GM21786 (cell line): ENCODE results near the gene DSP.

Source experiments
- ATAC-seq: cut with Tn5 transposase; IDR thresholded peaks from one replicate; pipeline ENCODE4 v1.9.1; 2021; ENCODE audit not compliant: unreplicated experiment

Gene DSP, protein sequence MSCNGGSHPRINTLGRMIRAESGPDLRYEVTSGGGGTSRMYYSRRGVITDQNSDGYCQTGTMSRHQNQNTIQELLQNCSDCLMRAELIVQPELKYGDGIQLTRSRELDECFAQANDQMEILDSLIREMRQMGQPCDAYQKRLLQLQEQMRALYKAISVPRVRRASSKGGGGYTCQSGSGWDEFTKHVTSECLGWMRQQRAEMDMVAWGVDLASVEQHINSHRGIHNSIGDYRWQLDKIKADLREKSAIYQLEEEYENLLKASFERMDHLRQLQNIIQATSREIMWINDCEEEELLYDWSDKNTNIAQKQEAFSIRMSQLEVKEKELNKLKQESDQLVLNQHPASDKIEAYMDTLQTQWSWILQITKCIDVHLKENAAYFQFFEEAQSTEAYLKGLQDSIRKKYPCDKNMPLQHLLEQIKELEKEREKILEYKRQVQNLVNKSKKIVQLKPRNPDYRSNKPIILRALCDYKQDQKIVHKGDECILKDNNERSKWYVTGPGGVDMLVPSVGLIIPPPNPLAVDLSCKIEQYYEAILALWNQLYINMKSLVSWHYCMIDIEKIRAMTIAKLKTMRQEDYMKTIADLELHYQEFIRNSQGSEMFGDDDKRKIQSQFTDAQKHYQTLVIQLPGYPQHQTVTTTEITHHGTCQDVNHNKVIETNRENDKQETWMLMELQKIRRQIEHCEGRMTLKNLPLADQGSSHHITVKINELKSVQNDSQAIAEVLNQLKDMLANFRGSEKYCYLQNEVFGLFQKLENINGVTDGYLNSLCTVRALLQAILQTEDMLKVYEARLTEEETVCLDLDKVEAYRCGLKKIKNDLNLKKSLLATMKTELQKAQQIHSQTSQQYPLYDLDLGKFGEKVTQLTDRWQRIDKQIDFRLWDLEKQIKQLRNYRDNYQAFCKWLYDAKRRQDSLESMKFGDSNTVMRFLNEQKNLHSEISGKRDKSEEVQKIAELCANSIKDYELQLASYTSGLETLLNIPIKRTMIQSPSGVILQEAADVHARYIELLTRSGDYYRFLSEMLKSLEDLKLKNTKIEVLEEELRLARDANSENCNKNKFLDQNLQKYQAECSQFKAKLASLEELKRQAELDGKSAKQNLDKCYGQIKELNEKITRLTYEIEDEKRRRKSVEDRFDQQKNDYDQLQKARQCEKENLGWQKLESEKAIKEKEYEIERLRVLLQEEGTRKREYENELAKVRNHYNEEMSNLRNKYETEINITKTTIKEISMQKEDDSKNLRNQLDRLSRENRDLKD (N-terminal part only)

DNA sequence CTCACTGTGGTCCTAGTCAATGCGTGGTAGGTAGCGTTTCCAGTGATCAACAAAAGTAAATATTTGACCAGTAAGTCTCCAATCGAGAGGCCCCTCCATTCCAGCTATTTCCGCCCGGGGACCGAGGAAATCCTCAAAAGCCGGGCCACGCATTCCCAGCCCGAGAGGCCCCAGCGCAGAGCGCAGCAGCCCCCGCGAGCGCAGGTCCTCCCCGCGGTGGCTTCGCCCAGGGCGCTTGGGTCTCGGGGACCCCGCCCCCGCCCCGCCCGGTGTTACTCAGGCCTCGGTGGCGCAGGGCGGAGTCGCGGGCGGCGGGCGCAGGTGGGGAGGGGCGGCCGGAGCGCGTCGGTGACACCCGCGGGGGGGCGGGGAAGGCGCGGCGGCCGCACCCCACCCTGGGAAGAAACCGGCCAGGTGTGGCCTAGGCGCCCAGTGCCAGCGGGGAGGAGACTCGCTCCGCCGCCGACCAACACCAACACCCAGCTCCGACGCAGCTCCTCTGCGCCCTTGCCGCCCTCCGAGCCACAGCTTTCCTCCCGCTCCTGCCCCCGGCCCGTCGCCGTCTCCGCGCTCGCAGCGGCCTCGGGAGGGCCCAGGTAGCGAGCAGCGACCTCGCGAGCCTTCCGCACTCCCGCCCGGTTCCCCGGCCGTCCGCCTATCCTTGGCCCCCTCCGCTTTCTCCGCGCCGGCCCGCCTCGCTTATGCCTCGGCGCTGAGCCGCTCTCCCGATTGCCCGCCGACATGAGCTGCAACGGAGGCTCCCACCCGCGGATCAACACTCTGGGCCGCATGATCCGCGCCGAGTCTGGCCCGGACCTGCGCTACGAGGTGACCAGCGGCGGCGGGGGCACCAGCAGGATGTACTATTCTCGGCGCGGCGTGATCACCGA lies at the start of gene DSP:
TSS of gene DSP (plus strand) at position 497 of the 890 bp plus-strand sequence. CDS start at position 742, 245 bp downstream.
- no peak for ATAC-seq

DNA sequence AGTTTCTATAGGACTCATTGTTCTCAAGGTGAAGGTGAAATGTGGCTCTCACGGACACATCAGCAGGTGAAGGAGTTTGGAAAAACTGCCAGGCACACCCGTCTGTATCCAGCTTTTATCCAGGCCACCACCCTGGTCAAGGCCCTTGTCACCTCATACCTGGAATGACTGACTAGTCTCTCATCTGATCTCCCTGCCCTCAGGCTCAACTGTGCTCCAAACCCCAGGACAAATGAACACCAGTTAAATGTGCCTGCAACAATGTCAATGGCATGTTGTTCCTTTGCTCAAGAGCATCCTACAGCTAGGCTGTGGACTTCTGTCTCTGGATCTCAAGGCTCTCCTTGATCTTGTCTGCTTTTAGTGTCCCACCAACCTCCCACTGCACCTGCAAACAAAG lies 47.6 kb upstream of the DSP start:
- no peak for ATAC-seq

DNA sequence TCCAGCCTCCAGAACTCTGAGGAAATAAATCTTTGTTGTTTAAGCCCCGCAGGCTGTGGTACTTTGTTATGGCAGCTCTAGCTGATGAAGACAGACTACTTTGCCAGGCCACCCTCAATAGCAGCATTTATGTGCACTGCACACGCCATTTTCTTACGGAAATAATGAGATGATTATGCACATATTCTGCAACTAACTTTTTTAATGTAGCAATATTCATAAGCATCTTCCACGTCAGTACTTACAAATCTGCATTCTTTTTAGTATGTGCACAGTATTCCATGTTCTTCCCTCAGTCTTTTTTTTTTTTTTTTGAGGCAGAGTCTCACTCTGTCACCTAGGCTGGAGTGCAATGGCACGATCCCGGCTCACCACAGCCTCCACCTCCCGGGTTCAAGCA lies 46.8 kb upstream of the DSP start:
- no peak for ATAC-seq

DNA sequence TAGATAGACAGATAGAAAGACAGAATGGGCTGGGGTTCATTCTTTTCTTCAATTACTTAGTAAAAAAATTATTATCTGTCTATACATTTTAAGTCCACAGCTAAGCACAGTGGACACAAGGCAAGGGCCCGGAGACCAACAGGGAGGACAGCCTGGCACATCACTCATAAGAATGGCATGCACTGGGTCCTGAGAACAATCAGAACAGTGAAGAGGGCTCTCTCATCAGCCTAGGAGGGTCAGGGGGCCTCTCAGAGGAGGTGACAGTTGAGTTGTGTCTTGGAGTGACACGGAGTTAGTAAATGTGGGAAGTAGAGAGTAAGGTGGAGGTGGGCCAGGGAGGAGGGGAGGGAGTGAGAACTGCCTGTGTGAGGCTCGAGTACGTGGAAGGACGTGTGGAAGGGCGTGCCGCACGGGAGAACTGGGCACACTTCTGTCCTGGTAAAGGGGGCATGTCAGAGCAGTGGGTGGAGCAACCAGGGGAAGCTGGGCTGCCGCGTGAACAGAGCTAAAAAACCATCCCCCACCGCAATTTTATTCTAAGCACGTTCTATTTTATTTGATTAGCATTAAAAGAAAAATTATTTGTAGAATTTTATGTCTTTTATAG lies 45.1 kb upstream of the DSP start:
- ATAC-seq = no peak

DNA sequence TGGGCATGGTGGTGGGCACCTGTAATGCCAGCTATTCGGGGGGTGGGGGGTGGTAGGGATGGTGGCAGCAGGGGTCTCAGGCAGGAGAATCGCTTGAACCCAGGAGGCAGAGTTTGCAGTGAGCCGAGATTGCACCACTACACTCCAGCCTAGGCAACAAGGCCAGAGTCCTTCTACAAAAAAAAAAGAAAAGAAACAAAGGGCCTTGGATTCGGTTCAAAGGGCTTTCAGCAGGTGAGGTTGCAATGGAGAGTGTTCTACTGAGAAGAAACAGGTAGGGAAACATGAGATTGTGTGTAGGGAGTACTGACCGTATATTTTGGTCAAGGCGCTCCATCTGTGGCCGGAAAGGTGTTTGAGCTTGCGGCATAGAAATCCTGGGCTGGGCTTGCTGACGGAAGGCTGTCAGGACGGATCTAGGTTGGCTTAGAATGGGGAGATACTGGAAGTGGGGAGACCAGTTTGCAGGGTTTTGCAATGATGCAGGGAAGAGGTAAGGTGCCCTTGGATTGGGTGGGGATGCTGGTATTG lies 40.7 kb upstream of the DSP start:
- no peak for ATAC-seq

DNA sequence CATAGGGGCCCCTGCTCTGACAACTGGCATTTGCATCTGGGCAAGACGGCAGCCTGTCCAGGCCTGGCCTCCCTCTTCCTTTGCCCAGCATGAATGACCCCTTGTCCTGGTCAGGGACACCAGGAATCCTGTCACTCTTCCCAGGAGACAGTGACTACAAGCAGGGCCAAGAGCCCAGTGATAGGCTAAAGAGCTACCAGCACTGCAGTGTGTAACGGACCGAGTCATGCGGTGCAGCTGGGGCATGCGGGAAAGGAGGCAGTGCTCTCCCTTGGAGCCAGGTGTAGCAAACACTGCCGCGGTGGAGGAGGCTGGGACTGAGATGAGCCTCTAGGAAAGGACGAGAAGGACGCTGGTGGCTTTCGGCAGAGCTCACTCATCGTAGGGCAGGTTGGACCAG lies 38.7 kb upstream of the DSP start:
- no peak for ATAC-seq

DNA sequence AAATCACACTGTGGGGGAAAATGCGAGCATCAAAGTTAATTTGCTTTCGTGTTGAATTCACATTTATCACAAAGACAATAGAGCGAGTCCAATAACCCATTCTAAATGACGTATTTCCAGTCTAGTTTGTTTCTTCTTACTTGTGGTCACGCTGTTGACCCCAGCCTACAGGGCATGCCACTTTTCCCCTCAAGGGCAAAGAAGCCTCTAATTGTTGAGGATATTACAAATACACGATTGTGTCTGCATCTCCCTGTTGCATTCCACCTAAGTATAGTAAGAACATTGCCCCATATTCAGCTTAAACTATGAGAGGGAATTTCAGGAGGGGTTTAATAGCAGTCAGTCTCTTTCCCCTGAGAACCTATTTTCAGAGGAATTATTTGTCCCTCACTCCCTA lies 37.4 kb upstream of the DSP start:
- no peak for ATAC-seq

DNA sequence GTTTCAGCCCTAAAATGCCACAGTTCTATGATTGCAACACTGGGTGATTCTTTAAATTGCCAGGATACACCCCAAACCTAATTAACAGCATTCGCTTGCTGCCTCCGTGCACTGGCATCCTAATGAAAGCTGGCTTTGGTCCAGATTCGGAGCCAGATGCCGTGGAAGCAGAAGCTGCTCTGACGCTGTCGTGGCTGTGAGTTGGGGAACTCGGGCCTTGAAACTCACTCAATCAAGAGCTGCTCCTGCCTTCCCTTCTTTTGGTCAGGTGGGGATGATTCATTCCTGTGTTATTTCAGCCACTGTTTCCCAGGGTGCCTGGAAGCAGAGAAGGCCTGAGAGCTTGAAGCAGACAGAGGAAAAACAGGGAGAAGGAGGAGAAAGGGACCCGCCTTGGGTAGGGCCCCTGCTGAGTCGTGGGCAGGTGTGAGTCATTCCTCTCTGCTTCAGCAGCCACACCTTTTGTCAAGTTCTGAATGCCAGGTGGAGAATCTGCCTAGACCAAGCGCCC lies 36.2 kb upstream of the DSP start:
- no peak for ATAC-seq

DNA sequence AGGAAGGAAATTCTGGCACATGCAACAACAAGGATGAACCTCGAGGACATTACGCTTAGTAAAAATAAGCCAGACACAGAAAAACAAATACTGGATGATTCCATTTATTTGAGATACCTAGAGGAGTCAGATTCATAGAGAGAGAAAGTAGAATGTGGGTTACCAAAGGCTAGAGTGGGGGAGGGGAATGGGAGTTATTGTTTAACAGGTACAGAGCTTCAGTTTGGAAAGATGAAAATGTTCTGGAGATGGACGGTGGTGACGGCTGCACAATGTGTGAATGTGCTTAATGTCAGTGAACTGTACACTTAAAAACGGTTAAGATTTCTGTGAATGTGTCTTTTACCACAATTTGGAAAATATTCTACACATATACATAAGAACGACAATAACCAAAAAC lies 33.9 kb upstream of the DSP start:
- ATAC-seq = no peak

DNA sequence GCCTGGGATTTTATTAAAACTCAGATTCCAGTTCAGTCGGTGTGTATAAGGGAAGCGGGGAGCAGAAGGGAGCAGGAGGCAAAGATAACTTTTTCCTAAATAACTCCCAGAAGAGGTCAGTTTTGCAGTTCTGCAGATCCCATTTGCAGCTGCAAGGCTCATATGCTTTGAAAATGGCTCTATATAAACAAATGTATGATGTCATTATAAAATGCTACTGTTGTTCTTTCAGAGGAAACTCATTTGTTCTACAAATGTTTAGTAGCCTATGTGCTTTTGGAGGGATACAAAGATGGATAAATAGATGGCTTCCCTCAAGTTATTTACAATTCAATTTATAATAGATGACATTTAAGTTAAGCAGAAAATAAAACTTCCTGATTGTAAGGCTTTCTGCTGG lies 29.2 kb upstream of the DSP start:
- no peak for ATAC-seq

DNA sequence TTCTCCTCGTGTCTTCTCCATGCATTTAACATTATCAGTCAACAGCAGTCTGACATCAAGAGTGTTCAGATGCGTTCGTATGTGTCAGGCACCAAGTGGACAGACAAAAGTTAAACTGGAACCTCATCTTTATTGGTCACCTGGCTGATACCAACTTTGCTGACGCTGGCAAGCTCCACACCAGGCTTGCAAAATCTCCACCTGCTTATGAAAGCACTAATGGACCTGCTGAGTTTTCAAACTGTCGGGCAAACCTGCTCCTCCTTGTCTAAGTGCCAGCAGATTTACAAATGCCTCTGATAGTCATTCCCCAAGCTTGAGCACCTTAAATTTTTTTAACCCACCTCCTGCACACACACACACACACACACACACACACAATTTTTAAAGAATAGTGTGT lies 27.9 kb upstream of the DSP start:
- no peak for ATAC-seq

DNA sequence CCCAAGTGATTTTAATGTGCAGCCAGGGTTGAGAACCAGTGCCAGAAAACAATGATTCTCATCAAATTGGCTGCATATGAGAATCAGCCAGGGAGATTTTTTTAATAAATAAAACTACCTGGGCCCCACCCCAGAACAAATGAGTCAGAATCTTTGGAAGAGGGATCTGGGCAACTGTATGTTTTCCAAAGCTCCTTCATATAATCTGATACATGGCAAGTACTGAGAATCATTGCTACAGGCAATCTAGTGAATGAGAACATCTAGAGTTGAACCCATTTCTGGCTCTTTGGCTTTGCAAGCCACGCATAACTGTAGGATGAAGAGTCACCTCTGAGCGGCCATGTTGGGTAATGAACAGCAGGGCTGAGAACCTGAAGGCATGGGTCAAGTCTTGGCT lies 26.1 kb upstream of the DSP start:
- no peak for ATAC-seq

DNA sequence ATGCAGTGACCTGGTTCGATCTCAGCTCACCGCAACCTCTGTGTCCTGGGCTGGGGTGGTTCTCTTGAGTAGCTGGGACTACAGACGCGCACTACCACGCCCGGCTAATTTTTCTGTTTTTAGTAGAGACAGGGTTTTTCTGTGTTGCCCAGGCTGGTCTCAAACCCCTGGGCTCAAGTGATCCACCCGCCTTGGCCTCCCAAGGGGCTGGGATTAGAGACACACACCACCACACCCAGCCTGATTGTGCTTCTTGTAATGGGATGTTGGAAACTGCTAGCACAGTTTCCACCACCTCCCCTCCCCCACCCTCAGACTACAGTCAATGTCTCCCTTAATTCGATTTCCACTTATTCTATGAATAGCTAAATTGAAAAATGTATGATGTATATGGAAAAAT lies 22.6 kb upstream of the DSP start:
- ATAC-seq = no peak

DNA sequence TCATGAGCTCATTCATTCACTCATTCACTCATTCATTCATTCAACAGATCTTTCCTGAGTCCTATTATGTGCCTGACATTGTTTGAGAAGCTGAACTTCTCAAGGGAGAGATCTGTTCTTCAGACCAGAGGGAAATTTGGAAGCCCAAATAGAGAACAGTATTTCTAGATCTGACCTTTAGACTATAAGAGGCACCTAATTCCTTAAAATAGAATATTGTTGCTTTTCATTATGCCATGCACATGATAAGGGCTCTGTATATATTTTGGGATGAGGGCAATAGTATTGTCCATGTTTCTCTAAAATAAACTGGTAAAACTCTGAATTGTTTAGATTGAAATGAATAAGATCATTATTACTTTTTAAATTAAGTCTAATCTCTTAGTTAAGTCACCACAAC lies 18.6 kb upstream of the DSP start:
- ATAC-seq = no peak

DNA sequence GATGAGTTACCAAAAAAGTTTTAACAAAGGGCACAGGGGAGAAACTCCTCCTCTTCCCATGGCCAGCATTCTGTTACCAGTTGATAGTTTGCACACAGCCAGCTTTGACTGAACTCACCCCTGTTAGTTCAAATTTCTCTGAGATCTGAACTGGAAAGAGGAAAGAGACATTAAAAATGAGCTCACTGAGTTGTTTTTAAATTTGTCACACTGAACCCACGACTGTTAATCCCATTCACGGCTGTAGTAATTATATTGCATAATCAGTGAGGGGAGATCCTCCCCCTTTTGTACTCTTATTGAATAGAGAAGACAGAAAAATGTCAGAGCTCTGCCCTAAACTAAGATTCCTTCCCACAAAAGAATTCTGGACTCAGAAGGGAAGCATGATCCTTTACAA lies 17.5 kb upstream of the DSP start:
- ATAC-seq = no peak

DNA sequence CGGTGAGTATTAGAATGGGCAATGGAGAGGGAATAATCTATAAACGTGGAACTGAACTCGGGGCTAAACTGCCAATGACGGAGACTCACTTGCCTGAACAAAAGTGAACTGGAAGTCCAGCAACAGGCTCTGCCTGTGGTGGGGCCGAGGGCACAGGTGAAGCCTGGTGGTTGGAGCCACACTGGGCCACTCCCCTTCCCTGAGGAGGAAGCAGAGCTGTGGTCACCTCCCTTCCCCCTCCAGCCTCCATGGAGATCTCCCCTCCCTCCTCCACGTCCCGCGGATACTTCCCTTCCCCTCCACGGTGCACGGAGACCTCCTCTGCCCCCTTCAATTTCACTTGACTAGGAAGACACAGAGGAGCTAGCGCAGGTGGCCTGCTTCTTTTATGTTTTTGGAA lies 14.7 kb upstream of the DSP start:
- ATAC-seq = no peak

DNA sequence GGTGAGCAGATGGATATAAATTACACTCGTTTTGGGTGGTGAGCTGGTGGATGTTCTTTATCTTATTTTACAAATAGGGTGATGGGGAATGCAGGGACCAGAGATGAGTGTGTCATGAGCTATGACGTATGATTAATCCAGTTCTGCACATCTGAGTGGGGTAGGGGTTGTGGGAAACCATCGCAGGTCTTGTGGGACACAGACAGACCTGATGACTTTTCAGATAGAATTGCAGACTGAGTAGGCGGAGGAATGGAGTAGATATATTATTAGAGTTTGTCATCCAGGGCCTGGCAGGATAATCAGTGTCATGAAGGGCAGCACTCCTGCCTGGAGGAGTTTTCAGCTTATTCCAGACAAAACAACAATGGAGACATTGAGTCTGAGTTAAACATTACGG lies 12.9 kb upstream of the DSP start:
- ATAC-seq = no peak

DNA sequence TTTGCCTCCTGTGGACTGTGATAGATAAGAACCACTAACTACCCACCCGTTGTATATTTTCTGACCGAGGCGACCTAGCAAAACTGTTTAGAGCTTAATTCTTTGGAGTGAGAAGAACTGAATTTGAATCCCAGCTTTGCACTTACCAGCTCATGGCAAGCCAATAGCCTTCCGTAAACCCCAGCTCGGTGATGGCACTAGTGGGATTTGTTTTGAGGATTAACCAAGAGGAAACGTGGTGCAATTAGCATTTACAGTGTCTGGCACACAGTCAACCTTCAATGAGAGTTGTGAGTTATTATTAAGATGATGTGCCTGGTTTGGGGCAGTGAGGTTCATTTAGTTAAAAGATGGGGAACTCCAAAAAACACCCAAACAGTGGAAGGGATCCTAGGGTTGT lies 12.3 kb upstream of the DSP start:
- ATAC-seq = no peak

DNA sequence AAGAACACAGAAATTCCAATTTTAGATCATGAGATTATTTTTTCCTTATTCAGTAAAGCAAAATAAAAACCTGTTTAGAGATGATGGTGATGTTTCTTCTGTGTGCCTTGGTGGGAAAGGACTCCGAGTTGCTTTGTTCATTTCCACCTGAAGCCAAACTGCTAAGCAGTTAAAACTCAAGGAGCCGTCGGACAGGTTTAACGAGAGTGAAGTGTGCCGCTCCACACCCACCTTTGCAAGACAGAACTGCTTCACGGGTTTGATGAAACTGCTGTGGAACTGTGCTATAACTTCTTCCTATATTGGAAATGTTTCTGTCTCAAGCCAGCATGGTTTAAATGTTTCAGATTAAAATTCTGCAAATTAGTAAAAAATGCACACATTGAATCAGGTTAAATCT lies 9.2 kb upstream of the DSP start:
- ATAC-seq = no peak

DNA sequence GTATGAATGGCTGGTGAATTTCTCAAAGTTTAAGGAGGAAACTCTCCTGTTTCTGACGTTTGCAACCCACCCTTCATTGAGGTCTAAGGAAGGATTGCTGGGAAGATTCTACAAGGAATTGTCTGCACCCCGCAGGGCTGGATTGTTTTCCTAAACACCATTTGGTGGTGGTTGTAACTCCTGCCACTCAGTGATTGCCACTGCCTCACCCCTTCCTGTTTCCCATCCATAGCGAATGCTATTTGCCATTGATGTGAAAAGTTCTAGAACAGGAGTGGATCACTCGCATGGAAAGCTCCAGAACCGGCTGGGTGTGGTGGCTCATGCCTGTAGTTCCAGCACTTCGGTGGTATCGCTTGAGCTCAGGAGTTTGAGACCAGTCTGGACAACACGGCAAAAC lies 8.7 kb upstream of the DSP start:
- ATAC-seq = no peak
